HCT116 (cell line): Measurements from ENCODE around the gene UBAP2L.

Source experiments
- EZH2 ChIP-seq: fragments of 200-600 bp; sonication (generic); IDR thresholded peaks from 2 replicates; pipeline ENCODE4 v1.6.1; 2017; ENCODE audit warnings: antibody characterized with exemption, mixed run types
- EZH2phosphoT487 ChIP-seq: fragments of 200-600 bp; IDR thresholded peaks from 2 replicates; pipeline ENCODE4 v1.6.1; 2018; ENCODE audit warnings: antibody characterized with exemption, borderline replicate concordance
- POLR2A ChIP-seq: IDR thresholded peaks from 2 replicates; pipeline ENCODE4 v1.7.0; 2011; ENCODE audit warnings: borderline replicate concordance; ENCODE audit not compliant: insufficient read depth, insufficient read length; ENCODE audit errors: extremely low read depth
- POLR2AphosphoS5 ChIP-seq: IDR thresholded peaks from 2 replicates; pipeline ENCODE4 v1.6.1; 2011; ENCODE audit warnings: mild to moderate bottlenecking, low read depth, low read length, moderate library complexity
- YY1 ChIP-seq: IDR thresholded peaks from 2 replicates; pipeline ENCODE4 v1.6.1; 2011; ENCODE audit warnings: low read length, low read depth, moderate library complexity, mild to moderate bottlenecking; ENCODE audit not compliant: insufficient replicate concordance; ENCODE audit errors: extremely low read depth
- ZNF274 ChIP-seq: fragments of 200-500 bp; sonication (Bioruptor generic); IDR thresholded peaks from 2 replicates; pipeline ENCODE4 v1.6.1; 2014; ENCODE audit warnings: mild to moderate bottlenecking, low read depth, low read length, inconsistent platforms
- TF ChIP-seq, protein P1 (sequence below): IDR thresholded peaks from 2 replicates; pipeline ENCODE4 v1.6.1; 2012; ENCODE audit warnings: low read depth
- TF ChIP-seq, protein P2 (sequence below), 3 experiments: fragments of 200-600 bp in 1 of 3; sonication (generic) in 1 of 3; IDR thresholded peaks in 2 of 3; conservative IDR thresholded peaks in 1 of 3; 2 replicates each; pipeline ENCODE4 v1.5.1; 2012 to 2017; ENCODE audit warnings: low read depth in 2 of 3, low read length in 2 of 3, antibody characterized with exemption in 1 of 3, borderline replicate concordance in 1 of 3, control low read depth in 1 of 3, mild to moderate bottlenecking in 1 of 3, mixed read lengths in 1 of 3, mixed run types in 1 of 3, moderate library complexity in 1 of 3; ENCODE audit not compliant: insufficient read depth in 1 of 3
- TF ChIP-seq, protein P3 (sequence below): IDR thresholded peaks from 2 replicates; pipeline ENCODE4 v1.6.1; 2011; ENCODE audit warnings: mild to moderate bottlenecking, low read length, moderate library complexity; ENCODE audit not compliant: insufficient replicate concordance; ENCODE audit errors: extremely low read depth

DNA sequence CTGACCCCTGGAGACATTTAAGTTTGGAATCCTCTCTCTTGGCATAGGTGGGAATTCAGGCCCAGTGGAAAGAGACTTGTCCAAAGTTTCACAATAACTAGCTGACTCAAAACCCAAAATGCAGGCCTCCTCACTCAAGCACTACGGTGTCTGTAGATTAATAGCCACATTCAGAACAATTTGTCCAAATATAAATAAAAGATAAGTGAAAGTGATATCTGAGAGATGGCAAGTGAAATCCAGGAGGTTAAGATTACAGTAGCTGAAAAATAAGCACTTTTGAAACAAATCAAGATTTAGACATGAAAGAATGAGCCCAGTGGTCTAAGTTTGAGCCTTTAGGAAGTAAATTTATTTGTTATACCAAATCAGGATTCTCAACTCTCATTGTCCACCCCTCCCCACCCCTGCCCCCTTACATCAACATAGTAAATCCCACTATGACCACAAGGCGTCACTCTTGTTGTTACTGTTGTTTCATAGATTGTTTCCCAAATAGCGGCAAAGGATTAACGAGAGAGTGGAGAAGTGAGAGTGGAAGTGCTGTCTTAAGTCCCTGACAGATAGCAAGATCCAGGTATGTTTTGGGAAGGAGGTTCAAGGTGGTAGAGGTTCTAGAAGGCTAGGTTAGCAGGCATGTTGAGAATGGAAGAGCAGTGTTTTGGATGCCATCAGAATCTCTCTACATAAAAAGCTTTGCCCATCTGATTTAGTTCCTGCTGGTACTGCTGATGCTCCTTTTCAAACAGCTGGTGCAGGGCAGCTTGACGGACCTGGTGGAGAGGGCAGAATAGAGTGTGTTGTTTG is 21.8 kb upstream of the UBAP2L start:
- TF ChIP-seq POLR2AphosphoS5 (no peak), YY1 (no peak), POLR2A (no peak), EZH2 (no peak), EZH2phosphoT487 (no peak), ZNF274 (no peak)
- TF ChIP-seq, protein P1, sequence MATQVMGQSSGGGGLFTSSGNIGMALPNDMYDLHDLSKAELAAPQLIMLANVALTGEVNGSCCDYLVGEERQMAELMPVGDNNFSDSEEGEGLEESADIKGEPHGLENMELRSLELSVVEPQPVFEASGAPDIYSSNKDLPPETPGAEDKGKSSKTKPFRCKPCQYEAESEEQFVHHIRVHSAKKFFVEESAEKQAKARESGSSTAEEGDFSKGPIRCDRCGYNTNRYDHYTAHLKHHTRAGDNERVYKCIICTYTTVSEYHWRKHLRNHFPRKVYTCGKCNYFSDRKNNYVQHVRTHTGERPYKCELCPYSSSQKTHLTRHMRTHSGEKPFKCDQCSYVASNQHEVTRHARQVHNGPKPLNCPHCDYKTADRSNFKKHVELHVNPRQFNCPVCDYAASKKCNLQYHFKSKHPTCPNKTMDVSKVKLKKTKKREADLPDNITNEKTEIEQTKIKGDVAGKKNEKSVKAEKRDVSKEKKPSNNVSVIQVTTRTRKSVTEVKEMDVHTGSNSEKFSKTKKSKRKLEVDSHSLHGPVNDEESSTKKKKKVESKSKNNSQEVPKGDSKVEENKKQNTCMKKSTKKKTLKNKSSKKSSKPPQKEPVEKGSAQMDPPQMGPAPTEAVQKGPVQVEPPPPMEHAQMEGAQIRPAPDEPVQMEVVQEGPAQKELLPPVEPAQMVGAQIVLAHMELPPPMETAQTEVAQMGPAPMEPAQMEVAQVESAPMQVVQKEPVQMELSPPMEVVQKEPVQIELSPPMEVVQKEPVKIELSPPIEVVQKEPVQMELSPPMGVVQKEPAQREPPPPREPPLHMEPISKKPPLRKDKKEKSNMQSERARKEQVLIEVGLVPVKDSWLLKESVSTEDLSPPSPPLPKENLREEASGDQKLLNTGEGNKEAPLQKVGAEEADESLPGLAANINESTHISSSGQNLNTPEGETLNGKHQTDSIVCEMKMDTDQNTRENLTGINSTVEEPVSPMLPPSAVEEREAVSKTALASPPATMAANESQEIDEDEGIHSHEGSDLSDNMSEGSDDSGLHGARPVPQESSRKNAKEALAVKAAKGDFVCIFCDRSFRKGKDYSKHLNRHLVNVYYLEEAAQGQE: no peak
- TF ChIP-seq, protein P2, sequence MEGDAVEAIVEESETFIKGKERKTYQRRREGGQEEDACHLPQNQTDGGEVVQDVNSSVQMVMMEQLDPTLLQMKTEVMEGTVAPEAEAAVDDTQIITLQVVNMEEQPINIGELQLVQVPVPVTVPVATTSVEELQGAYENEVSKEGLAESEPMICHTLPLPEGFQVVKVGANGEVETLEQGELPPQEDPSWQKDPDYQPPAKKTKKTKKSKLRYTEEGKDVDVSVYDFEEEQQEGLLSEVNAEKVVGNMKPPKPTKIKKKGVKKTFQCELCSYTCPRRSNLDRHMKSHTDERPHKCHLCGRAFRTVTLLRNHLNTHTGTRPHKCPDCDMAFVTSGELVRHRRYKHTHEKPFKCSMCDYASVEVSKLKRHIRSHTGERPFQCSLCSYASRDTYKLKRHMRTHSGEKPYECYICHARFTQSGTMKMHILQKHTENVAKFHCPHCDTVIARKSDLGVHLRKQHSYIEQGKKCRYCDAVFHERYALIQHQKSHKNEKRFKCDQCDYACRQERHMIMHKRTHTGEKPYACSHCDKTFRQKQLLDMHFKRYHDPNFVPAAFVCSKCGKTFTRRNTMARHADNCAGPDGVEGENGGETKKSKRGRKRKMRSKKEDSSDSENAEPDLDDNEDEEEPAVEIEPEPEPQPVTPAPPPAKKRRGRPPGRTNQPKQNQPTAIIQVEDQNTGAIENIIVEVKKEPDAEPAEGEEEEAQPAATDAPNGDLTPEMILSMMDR (IDR thresholded peaks at IDR 0.05 in 2 of 3, conservative IDR thresholded peaks at IDR 0.05 in 1 of 3; ENCODE audit: borderline replicate concordance in 1 of 3, insufficient read depth in 1 of 3, low read depth in 2 of 3, low read length in 2 of 3): peak; percentile 50 to 77 (median 71)
- TF ChIP-seq, protein P3, sequence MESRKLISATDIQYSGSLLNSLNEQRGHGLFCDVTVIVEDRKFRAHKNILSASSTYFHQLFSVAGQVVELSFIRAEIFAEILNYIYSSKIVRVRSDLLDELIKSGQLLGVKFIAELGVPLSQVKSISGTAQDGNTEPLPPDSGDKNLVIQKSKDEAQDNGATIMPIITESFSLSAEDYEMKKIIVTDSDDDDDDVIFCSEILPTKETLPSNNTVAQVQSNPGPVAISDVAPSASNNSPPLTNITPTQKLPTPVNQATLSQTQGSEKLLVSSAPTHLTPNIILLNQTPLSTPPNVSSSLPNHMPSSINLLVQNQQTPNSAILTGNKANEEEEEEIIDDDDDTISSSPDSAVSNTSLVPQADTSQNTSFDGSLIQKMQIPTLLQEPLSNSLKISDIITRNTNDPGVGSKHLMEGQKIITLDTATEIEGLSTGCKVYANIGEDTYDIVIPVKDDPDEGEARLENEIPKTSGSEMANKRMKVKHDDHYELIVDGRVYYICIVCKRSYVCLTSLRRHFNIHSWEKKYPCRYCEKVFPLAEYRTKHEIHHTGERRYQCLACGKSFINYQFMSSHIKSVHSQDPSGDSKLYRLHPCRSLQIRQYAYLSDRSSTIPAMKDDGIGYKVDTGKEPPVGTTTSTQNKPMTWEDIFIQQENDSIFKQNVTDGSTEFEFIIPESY: no peak
